Tibial artery (tissue), 4 donors: ENCODE data around the gene SLC38A8.

Experiments
- DNase-seq, 2 donors: peaks; one replicate each; pipeline ENCODE4 v3.0.0-alpha.2; 2019
- H3K27ac ChIP-seq, 2 donors: fragments of 200-600 bp; sonication (generic) in 1 of 2; 1 replicate in 1 of 2; 2 replicates in 1 of 2; pipeline ENCODE4 v1.5.1; 2018 to 2019; ENCODE audit warnings: mild to moderate bottlenecking in 1 of 2
- H3K27me3 ChIP-seq, 2 donors: fragments of 200-600 bp; sonication (generic) in 1 of 2; one replicate each; pipeline versions ENCODE4 v1.5.1 to v1.6.0; 2016 to 2019
- H3K36me3 ChIP-seq, 3 donors: fragments of 200-600 bp; sonication (generic) in 2 of 3; one replicate each; pipeline ENCODE4 v1.5.1; 2016 to 2019; ENCODE audit warnings: mild to moderate bottlenecking in 2 of 3
- H3K4me1 ChIP-seq, 4 donors: fragments of 200-600 bp; sonication (generic) in 2 of 4; 1 replicate in 3 of 4; 2 replicates in 1 of 4; pipeline ENCODE4 v1.5.1; 2016 to 2019
- H3K4me3 ChIP-seq, 2 donors: fragments of 200-600 bp; sonication (generic) in 1 of 2; 1 replicate in 1 of 2; 2 replicates in 1 of 2; pipeline ENCODE4 v1.5.1; 2018 to 2019; ENCODE audit warnings: mild to moderate bottlenecking in 2 of 2
- H3K9me3 ChIP-seq, 3 donors: fragments of 200-600 bp; sonication (generic) in 1 of 3; one replicate each; pipeline ENCODE4 v1.5.1; 2016 to 2019
- CTCF ChIP-seq, 2 experiments: fragments of 200-600 bp in 1 of 2; fragments of 450-650 bp in 1 of 2; IDR thresholded peaks; one replicate each; pipeline ENCODE4 v1.5.1; 2017 to 2019; ENCODE audit warnings: antibody characterized with exemption in 2 of 2, mild to moderate bottlenecking in 1 of 2, moderate library complexity in 1 of 2
- intact Hi-C: fragments of 100-400 bp; cut with DNase I; formaldehyde crosslinking; loops from one replicate; pipeline ENCODE4 v1.15.0; 2023; ENCODE audit warnings: low total_unique reads

The SLC38A8 gene

GRCh38 chr16:84082835-84083569 is 40.4 kb upstream of the SLC38A8 start:
- Histone ChIP-seq H3K27ac (peak overlapping the region; percentile 50 to 65), H3K4me3 (peak overlapping the region in 1 of 2 donors; percentile 0), H3K4me1 (peaks cover 0 to 15% (median 11%) of the 10 kb centered on the region in 4 donors), H3K27me3 (no peaks in the 10 kb centered on the region), H3K36me3 (peaks cover 50 to 86% (median 64%) of the 10 kb centered on the region in 3 donors), H3K9me3 (no peaks in the 10 kb centered on the region)
- peak in 1 of 2 donors; percentile 37 for DNase-seq
- TF ChIP-seq CTCF (IDR thresholded peaks at IDR 0.05): no peak
- intact Hi-C loops: loop anchor here (10.0 kb wide), 1 partner anchor 102 kb away; the partner anchor contains the start of gene TAF1C

GRCh38 chr16:84082110-84082509 is 39.5 kb upstream of the SLC38A8 start:
- Histone ChIP-seq H3K36me3 (peaks cover 53 to 84% (median 55%) of the 10 kb centered on the region in 3 donors), H3K4me1 (peaks cover 0 to 15% (median 11%) of the 10 kb centered on the region in 4 donors), H3K9me3 (no peaks in the 10 kb centered on the region), H3K27me3 (no peaks in the 10 kb centered on the region), H3K27ac (peak overlapping the region; percentile 50 to 65), H3K4me3 (no peak overlapping the region)
- DNase-seq: no peak
- TF ChIP-seq CTCF (IDR thresholded peaks at IDR 0.05): no peak
- intact Hi-C loops: loop anchor here (10.0 kb wide), 1 partner anchor 103 kb away; the partner anchor contains the start of gene TAF1C

- TF ChIP-seq CTCF (IDR thresholded peaks at IDR 0.05): no peak
- Histone ChIP-seq H3K27ac (no peak overlapping the region), H3K36me3 (peaks cover 53 to 84% (median 53%) of the 10 kb centered on the region in 3 donors), H3K9me3 (no peaks in the 10 kb centered on the region), H3K27me3 (no peaks in the 10 kb centered on the region), H3K4me1 (peaks cover 0 to 15% (median 11%) of the 10 kb centered on the region in 4 donors), H3K4me3 (no peak overlapping the region)
- DNase-seq: no peak
- intact Hi-C loops: loop anchor here (10.0 kb wide), 1 partner anchor 103 kb away; the partner anchor contains the start of gene TAF1C
These were observed 38.9 kb upstream of the SLC38A8 start for GRCh38 chr16:84081446-84081989.

GRCh38 chr16:84080813-84081212 is 38.2 kb upstream of the SLC38A8 start:
- no peak for TF ChIP-seq CTCF (IDR thresholded peaks at IDR 0.05)
- intact Hi-C loops: loop anchor here (10.0 kb wide), 1 partner anchor 104 kb away; the partner anchor contains the start of gene TAF1C
- no peak for DNase-seq
- no peak overlapping the region for H3K4me3 ChIP-seq
- H3K36me3 ChIP-seq: peaks cover 50 to 81% (median 52%) of the 10 kb centered on the region in 3 donors
- no peak overlapping the region for H3K27ac ChIP-seq
- H3K9me3 ChIP-seq: no peaks in the 10 kb centered on the region
- peaks cover 0 to 15% (median 11%) of the 10 kb centered on the region in 4 donors for H3K4me1 ChIP-seq
- H3K27me3 ChIP-seq: no peaks in the 10 kb centered on the region

- intact Hi-C loops: loop anchor here (10.0 kb wide), 1 partner anchor 104 kb away; the partner anchor contains the start of gene TAF1C
- no peak overlapping the region for H3K4me3 ChIP-seq
- no peak for DNase-seq
- H3K9me3 ChIP-seq: no peaks in the 10 kb centered on the region
- H3K27me3 ChIP-seq: no peaks in the 10 kb centered on the region
- peaks cover 0 to 15% (median 11%) of the 10 kb centered on the region in 4 donors for H3K4me1 ChIP-seq
- H3K27ac ChIP-seq: no peak overlapping the region
- no peak for TF ChIP-seq CTCF (IDR thresholded peaks at IDR 0.05)
- H3K36me3 ChIP-seq: peaks cover 51 to 82% (median 56%) of the 10 kb centered on the region in 3 donors
These were observed 37.8 kb upstream of the SLC38A8 start for GRCh38 chr16:84080378-84080777.
